ENCODE measurements around the gene SCRN3. TPM values are rescaled to one million over a fixed set of nuclear protein-coding genes. Genes with fewer than 3 reads are reported as not detected.

SCRN3 gene, protein sequence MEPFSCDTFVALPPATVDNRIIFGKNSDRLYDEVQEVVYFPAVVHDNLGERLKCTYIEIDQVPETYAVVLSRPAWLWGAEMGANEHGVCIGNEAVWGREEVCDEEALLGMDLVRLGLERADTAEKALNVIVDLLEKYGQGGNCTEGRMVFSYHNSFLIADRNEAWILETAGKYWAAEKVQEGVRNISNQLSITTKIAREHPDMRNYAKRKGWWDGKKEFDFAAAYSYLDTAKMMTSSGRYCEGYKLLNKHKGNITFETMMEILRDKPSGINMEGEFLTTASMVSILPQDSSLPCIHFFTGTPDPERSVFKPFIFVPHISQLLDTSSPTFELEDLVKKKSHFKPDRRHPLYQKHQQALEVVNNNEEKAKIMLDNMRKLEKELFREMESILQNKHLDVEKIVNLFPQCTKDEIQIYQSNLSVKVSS
- total RNA-seq: 9.0 and 17.8 TPM in 2 replicates

DNA sequence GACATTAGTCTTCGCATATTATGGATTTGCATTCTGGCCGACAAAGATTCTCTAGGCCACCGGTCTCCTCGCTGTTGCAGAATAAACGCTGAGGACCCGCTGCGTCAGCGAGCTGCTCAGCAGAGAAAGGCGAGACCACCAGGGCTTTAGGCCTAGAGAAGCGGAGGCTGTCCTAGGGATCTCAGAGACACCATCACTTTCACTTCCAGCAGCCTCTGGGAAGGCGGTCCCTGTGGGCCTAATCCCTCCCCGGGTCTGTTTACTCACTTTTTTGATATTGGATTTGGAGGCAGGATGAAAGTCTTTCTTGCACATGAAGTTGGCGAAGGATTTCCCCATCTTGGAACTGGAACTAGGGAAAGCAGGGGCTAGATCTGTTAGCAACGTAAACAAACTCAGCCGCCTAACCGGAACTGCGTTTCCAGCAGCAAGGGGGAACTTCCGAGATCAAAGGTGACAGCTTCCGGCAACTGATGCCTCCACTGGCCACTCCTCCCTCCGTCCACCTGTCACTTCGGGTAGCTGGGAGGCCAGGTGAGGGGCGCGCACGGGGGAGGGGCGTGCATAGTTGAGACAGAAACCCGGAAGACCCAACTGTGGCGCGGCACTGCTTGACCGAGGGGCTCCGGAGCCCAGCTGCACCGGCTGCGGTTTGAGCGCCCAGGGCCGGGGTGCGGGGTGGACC, at the start of gene SCRN3:
TSS of gene SCRN3 (plus strand) at position 447 of the 685 bp plus-strand sequence. CDS start 2,554 bp downstream, outside the sequence.

Other genes with a start within 250 kb of the SCRN3 start
- 64.0 and 90.4 TPM in 2 replicates for gene OLA1, start 147.2 kb upstream of the SCRN3 start, total RNA-seq
- gene SP9, start 60.8 kb upstream of the SCRN3 start, total RNA-seq: not detected in 2 replicates
- gene GPR155, start 91.3 kb downstream of the SCRN3 start, total RNA-seq: 20.5 and 27.5 TPM in 2 replicates
- 13.7 TPM in 2 replicates for gene WIPF1, start 202.1 kb downstream of the SCRN3 start, total RNA-seq